Neuronal stem cell (in vitro differentiated cells): ENCODE data around the gene ZNF559.
A peak's percentile ranks its signal among the peaks of the same experiment; 100 is the strongest.

Experiments used
- DNase-seq: peaks from one replicate; pipeline ENCODE4 v3.0.0-alpha.2; 2013; ENCODE audit warnings: low spot score
- H2AFZ ChIP-seq: one replicate; pipeline ENCODE4 v1.6.1; 2013; ENCODE audit warnings: mild to moderate bottlenecking, low read length, inconsistent platforms
- H2AK5ac ChIP-seq: 2 replicates; pipeline ENCODE4 v1.6.1; 2013; ENCODE audit warnings: low read depth, mild to moderate bottlenecking, inconsistent platforms, low read length, moderate library complexity, mixed read lengths
- H2BK120ac ChIP-seq: 2 replicates; pipeline ENCODE4 v1.6.1; 2013; ENCODE audit warnings: low read depth, mild to moderate bottlenecking, inconsistent platforms, low read length, moderate library complexity, mixed read lengths
- H2BK12ac ChIP-seq: one replicate; pipeline ENCODE4 v1.6.1; 2013; ENCODE audit warnings: low read length, inconsistent platforms
- H2BK15ac ChIP-seq: 2 replicates; pipeline ENCODE4 v1.6.1; 2013; ENCODE audit warnings: mild to moderate bottlenecking, low read length, inconsistent platforms, mixed read lengths
- H2BK5ac ChIP-seq: one replicate; pipeline ENCODE4 v1.6.1; 2013; ENCODE audit warnings: inconsistent platforms, mild to moderate bottlenecking, low read length, moderate library complexity
- H3K14ac ChIP-seq: one replicate; pipeline ENCODE4 v1.6.1; 2013; ENCODE audit warnings: low read length, inconsistent platforms
- H3K18ac ChIP-seq: 2 replicates; pipeline ENCODE4 v1.6.1; 2013; ENCODE audit warnings: low read length, inconsistent platforms
- H3K23ac ChIP-seq: 2 replicates; pipeline ENCODE4 v1.6.1; 2013; ENCODE audit warnings: low read depth, mild to moderate bottlenecking, mixed read lengths, low read length, inconsistent platforms; ENCODE audit not compliant: poor library complexity
- H3K27ac ChIP-seq: replicated peaks from 3 replicates; pipeline ENCODE4 v1.5.1; 2013; ENCODE audit warnings: low read length, inconsistent platforms
- H3K27me3 ChIP-seq, 3 experiments: 2 replicates each; pipeline ENCODE4 v1.6.1; 2013; ENCODE audit warnings: low read length in 3 of 3, mild to moderate bottlenecking in 2 of 3, inconsistent platforms in 1 of 3, low read depth in 1 of 3, mixed read lengths in 1 of 3, moderate library complexity in 1 of 3; ENCODE audit not compliant: control insufficient read depth in 3 of 3, insufficient read depth in 3 of 3
- H3K36me3 ChIP-seq, 2 donors: replicated peaks in 1 of 2; 2 replicates each; pipeline ENCODE4 v1.6.1; 2013; ENCODE audit warnings: low read length in 2 of 2; ENCODE audit not compliant: control insufficient read depth in 2 of 2, insufficient read depth in 2 of 2
- H3K4ac ChIP-seq: 2 replicates; pipeline ENCODE4 v1.6.1; 2013; ENCODE audit warnings: inconsistent platforms, mild to moderate bottlenecking, low read length, moderate library complexity
- H3K4me1 ChIP-seq, 2 donors: 1 replicate in 1 of 2; 2 replicates in 1 of 2; pipeline ENCODE4 v1.6.1; 2013; ENCODE audit warnings: low read length in 2 of 2, low read depth in 1 of 2; ENCODE audit not compliant: control insufficient read depth in 2 of 2, insufficient read depth in 1 of 2
- H3K4me2 ChIP-seq: one replicate; pipeline ENCODE4 v1.6.1; 2013; ENCODE audit warnings: mild to moderate bottlenecking, low read length, inconsistent platforms; ENCODE audit not compliant: insufficient read depth, poor library complexity, severe bottlenecking
- H3K4me3 ChIP-seq, 2 donors: 2 replicates each; pipeline ENCODE4 v1.5.1; 2013; ENCODE audit warnings: low read length in 2 of 2, mild to moderate bottlenecking in 2 of 2, inconsistent platforms in 1 of 2, moderate library complexity in 1 of 2
- H3K79me1 ChIP-seq: one replicate; pipeline ENCODE4 v1.6.1; 2013; ENCODE audit warnings: low read depth, mild to moderate bottlenecking, inconsistent platforms, low read length, moderate library complexity
- H3K9ac ChIP-seq: one replicate; pipeline ENCODE4 v1.6.1; 2013; ENCODE audit warnings: mild to moderate bottlenecking, low read depth, low read length, inconsistent platforms; ENCODE audit not compliant: poor library complexity
- H3K9me3 ChIP-seq, 2 donors: replicated peaks in 1 of 2; 2 replicates each; pipeline versions ENCODE3 to v1.6.1; 2013; ENCODE audit warnings: low read length in 2 of 2, mild to moderate bottlenecking in 2 of 2, inconsistent platforms in 1 of 2, low read depth in 1 of 2, mixed read lengths in 1 of 2, moderate library complexity in 1 of 2; ENCODE audit not compliant: control insufficient read depth in 2 of 2, insufficient read depth in 1 of 2
- H4K8ac ChIP-seq: one replicate; pipeline ENCODE4 v1.6.1; 2013; ENCODE audit warnings: low read depth, mild to moderate bottlenecking, inconsistent platforms, low read length, moderate library complexity
- H4K91ac ChIP-seq: one replicate; pipeline ENCODE4 v1.6.1; 2013; ENCODE audit warnings: low read length, low read depth, mild to moderate bottlenecking, inconsistent platforms; ENCODE audit not compliant: poor library complexity
- WGBS, 2 donors: extraction: QIAGEN DNeasy Blood & Tissue Kit; methylation state at CpG; one replicate each; pipeline ENCODE4 v1.1.7; 2013; ENCODE audit warnings: missing lambda C conversion rate in 2 of 2, mixed read lengths in 1 of 2; ENCODE audit not compliant: insufficient read length in 2 of 2, insufficient replicate concordance in 1 of 2; ENCODE audit errors: extremely low coverage in 2 of 2; 5-methylcytosine and 5-hydroxymethylcytosine counted together

The ZNF559 gene

DNA sequence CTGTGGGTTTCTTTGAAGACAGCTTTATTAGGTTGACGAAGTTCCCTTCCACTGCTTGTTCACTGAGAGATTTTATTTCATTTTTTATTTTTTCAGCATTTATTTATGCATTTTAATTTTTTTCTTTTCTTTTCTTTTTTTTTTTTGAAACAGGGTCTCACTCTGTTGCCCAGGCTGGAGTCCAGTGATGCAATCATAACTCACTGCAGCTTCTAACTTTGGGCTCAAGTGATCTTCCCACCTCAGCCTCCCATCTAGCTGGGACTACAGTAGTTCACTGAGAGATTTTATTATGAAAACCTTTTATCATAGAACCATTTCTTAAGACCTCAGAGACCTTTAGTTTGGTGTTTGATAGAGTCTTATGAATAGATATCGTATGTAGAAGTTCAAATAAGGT, 28.5 kb downstream of the ZNF559 start:
- WGBS, 2 donors = no CpG with 5 or more reads among the region's 2 CpGs

GRCh38 chr19:9353011-9353410, 29.0 kb downstream of the ZNF559 start:
- Histone ChIP-seq H3K9ac (no peak overlapping the region), H3K9me3 (peaks cover 28 to 65% of the 10 kb centered on the region in 2 donors), H2BK5ac (no peak overlapping the region), H4K8ac (no peak overlapping the region), H2BK15ac (no peak overlapping the region), H2BK12ac (no peak overlapping the region), H2AFZ (no peak overlapping the region), H3K4me3 (no peak overlapping the region), H3K4me1 (no peaks in the 10 kb centered on the region), H2BK120ac (no peak overlapping the region), H3K23ac (no peak overlapping the region), H3K4ac (no peak overlapping the region), H3K4me2 (no peak overlapping the region), H3K27me3 (peaks cover 0 to 2% (median 0%) of the 10 kb centered on the region in 3 experiments), H3K14ac (no peak overlapping the region), H3K36me3 (peaks cover 4 to 10% of the 10 kb centered on the region in 2 donors), H3K79me1 (peaks cover 3% of the 10 kb centered on the region), H4K91ac (no peak overlapping the region), H3K18ac (no peak overlapping the region), H3K27ac (no peak overlapping the region), H2AK5ac (no peak overlapping the region)
- no peak for DNase-seq

More for the DNA sequence above, 28.5 kb downstream of the ZNF559 start:
- Histone ChIP-seq H3K27me3 (no peaks in the 10 kb centered on the region), H4K8ac (no peak overlapping the region), H3K14ac (no peak overlapping the region), H3K36me3 (peaks cover under 1 to 6% of the 10 kb centered on the region in 2 donors), H2BK5ac (no peak overlapping the region), H2BK15ac (no peak overlapping the region), H3K9me3 (peaks cover 26 to 64% of the 10 kb centered on the region in 2 donors), H3K4me1 (no peaks in the 10 kb centered on the region), H4K91ac (no peak overlapping the region), H3K18ac (no peak overlapping the region), H3K4me2 (no peak overlapping the region), H2BK12ac (no peak overlapping the region), H3K23ac (no peak overlapping the region), H3K4me3 (no peak overlapping the region), H3K9ac (no peak overlapping the region), H3K4ac (no peak overlapping the region), H3K27ac (no peak overlapping the region), H2AFZ (no peak overlapping the region), H2AK5ac (no peak overlapping the region), H3K79me1 (no peaks in the 10 kb centered on the region), H2BK120ac (no peak overlapping the region)
- no peak for DNase-seq

DNA sequence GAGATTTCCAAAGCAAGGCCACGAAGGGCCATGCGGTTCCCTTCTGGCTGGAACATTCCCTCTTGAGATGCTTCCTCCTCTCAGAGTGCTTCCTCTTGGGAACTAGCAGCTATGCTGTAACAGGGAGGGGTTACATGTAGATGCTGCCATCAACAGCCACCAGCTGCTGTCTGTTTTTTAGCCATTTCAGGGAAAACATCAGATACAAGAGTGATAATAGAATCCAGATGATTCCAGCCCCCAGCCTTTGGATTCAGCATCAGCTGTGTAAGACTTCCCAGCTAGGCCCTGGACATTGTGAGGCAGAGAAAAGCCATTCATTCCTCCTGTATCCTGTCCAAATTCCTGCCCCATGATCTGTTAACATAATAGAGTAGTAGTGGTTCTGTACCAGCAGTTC, 30.7 kb downstream of the ZNF559 start:
- no peak overlapping the region for H3K9ac ChIP-seq
- H3K23ac ChIP-seq = no peak overlapping the region
- H4K8ac ChIP-seq = no peak overlapping the region
- H3K4me1 ChIP-seq = no peaks in the 10 kb centered on the region
- H2BK5ac ChIP-seq = no peak overlapping the region
- no peak for DNase-seq
- no peak overlapping the region for H2AK5ac ChIP-seq
- no peak overlapping the region for H2AFZ ChIP-seq
- H3K18ac ChIP-seq = no peak overlapping the region
- H2BK15ac ChIP-seq = no peak overlapping the region
- peaks cover 4% of the 10 kb centered on the region for H3K79me1 ChIP-seq
- H3K14ac ChIP-seq = no peak overlapping the region
- no peak overlapping the region for H3K4ac ChIP-seq
- no CpG with 5 or more reads among the region's 2 CpGs for WGBS, 2 donors
- no peak overlapping the region for H3K27ac ChIP-seq
- no peak overlapping the region for H3K4me2 ChIP-seq
- H4K91ac ChIP-seq = no peak overlapping the region
- H3K4me3 ChIP-seq = no peak overlapping the region
- no peak overlapping the region for H2BK120ac ChIP-seq
- peaks cover 0 to 2% (median 0%) of the 10 kb centered on the region in 3 experiments for H3K27me3 ChIP-seq
- peaks cover 23 to 64% of the 10 kb centered on the region in 2 donors for H3K9me3 ChIP-seq
- H2BK12ac ChIP-seq = no peak overlapping the region
- peaks cover 5 to 9% of the 10 kb centered on the region in 2 donors for H3K36me3 ChIP-seq

DNA sequence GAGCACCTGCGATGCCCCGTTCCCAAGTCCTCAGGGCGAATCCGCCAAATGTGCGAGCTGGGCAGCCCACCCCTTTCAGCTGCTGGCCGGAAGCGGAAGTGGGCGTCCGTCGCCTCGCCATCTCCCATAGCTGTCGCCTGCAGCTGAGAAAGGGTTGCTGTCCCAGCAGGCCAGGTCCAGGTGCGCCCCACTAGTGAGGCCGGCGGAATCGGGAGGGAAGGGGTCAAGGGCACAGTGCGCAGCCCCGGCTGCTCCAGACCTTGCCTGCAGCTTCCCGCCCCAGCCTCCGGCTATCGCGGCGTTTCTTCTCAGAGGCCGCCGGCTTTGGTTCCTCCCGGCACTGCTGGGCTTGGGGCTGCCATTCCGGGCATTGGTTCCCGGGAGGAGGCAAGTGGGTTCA, 38.9 kb downstream of the ZNF559 start, which contains the start of gene ZNF177:
Gene ZNF177, plus strand, starts transcription at position 109 of the 400 bp plus-strand sequence. CDS start 15,299 bp downstream, outside the sequence.
- Histone ChIP-seq H3K14ac (peak within 1 kb of the TSS; percentile 40), H3K9ac (no peak within 1 kb of the TSS), H4K91ac (no peak within 1 kb of the TSS), H2BK5ac (no peak within 1 kb of the TSS), H3K36me3 (peaks cover 3 to 6% of the 10 kb centered on the region in 2 donors), H3K9me3 (peaks cover 13 to 28% of the 10 kb centered on the region in 2 donors), H2AK5ac (no peak within 1 kb of the TSS), H3K27ac (no peak within 1 kb of the TSS), H2AFZ (no peak within 1 kb of the TSS), H3K23ac (peak within 1 kb of the TSS; percentile 98), H4K8ac (no peak within 1 kb of the TSS), H3K27me3 (no peaks in the 10 kb centered on the region), H3K4me1 (no peaks in the 10 kb centered on the region), H2BK120ac (no peak within 1 kb of the TSS), H2BK12ac (no peak within 1 kb of the TSS), H2BK15ac (no peak within 1 kb of the TSS), H3K79me1 (peaks cover 2% of the 10 kb centered on the region), H3K4ac (no peak within 1 kb of the TSS), H3K4me2 (no peak within 1 kb of the TSS), H3K18ac (peak within 1 kb of the TSS; percentile 16), H3K4me3 (peak within 1 kb of the TSS in 1 of 2 donors; percentile 42)
- WGBS, 2 donors = no CpG with 5 or more reads among the region's 28 CpGs
- no peak for DNase-seq
